T-cell (primary cell): Measurements from ENCODE around the gene CNKSR3. TPM values are rescaled to one million over a fixed set of nuclear protein-coding genes. Genes with fewer than 3 reads are reported as not detected.

ENCODE experiments used
- ATAC-seq, 4 experiments: fragments of 200-7000 bp in 3 of 4; fragments of 150-1000 bp in 1 of 4; cut with Tn5 transposase; replicated peaks in 1 of 4; 1 replicate in 3 of 4; 2 replicates in 1 of 4; pipeline ENCODE4 v1.10.0; 2021; ENCODE audit warnings: moderate library complexity in 3 of 4, mild to moderate bottlenecking in 2 of 4, moderate number of reproducible peaks in 1 of 4
- CTCF ChIA-PET, 2 donors: fragments of 300-600 bp; sonication (Branson Sonifier 250); formaldehyde crosslinking; loops; one replicate each; lab custom pipeline; 2022; ENCODE audit warnings: antibody characterized with exemption in 2 of 2; lab: Charles Lee
- POLR2A ChIA-PET, 2 donors: fragments of 300-600 bp; sonication (Branson Sonifier 250); formaldehyde crosslinking; loops; one replicate each; lab custom pipeline; 2022; ENCODE audit warnings: antibody characterized with exemption in 2 of 2; lab: Charles Lee
- DNase-seq, 35 experiments: peaks; one replicate each; pipeline versions ENCODE4 v3.0.0 to v3.0.0-alpha.2; 2013 to 2023
- H3K27ac ChIP-seq: one replicate; pipeline ENCODE4 v1.5.1; 2013; ENCODE audit warnings: low read length
- H3K27me3 ChIP-seq, 2 experiments: replicated peaks in 1 of 2; 1 replicate in 1 of 2; 2 replicates in 1 of 2; pipeline versions ENCODE4 v1.6.1 to v1.7.0; 2013; ENCODE audit warnings: low read length in 1 of 2, mixed read lengths in 1 of 2; ENCODE audit not compliant: control insufficient read depth in 2 of 2, insufficient read depth in 2 of 2; ENCODE audit errors: extremely low read depth in 1 of 2
- H3K36me3 ChIP-seq, 2 donors: 1 replicate in 1 of 2; 2 replicates in 1 of 2; pipeline versions ENCODE4 v1.6.1 to v1.7.0; 2013; ENCODE audit warnings: low read length in 1 of 2; ENCODE audit not compliant: control insufficient read depth in 2 of 2, insufficient read depth in 1 of 2; ENCODE audit errors: extremely low read depth in 1 of 2
- H3K4me1 ChIP-seq, 2 experiments: 1 replicate in 1 of 2; 2 replicates in 1 of 2; pipeline versions ENCODE4 v1.6.1 to v1.7.0; 2013; ENCODE audit warnings: low read length in 2 of 2, mixed read lengths in 1 of 2; ENCODE audit not compliant: insufficient read depth in 2 of 2, control insufficient read depth in 1 of 2; ENCODE audit errors: extremely low read depth in 1 of 2
- H3K4me3 ChIP-seq, 2 donors: 1 replicate in 1 of 2; 2 replicates in 1 of 2; pipeline versions ENCODE4 v1.5.1 to v1.7.0; 2013; ENCODE audit warnings: mild to moderate bottlenecking in 2 of 2, low read length in 1 of 2, moderate library complexity in 1 of 2; ENCODE audit not compliant: control insufficient read depth in 1 of 2; ENCODE audit errors: extremely low read depth in 1 of 2
- H3K9me3 ChIP-seq: 2 replicates; pipeline ENCODE4 v1.7.0; 2013
- H3K27ac Mint-ChIP-seq, 2 donors: one replicate each; pipeline ENCODE4 v1.8.0; 2020 to 2021; ENCODE audit warnings: mild to moderate bottlenecking in 2 of 2, mixed read lengths in 2 of 2
- H3K27me3 Mint-ChIP-seq, 2 donors: one replicate each; pipeline ENCODE4 v1.8.0; 2021 to 2022; ENCODE audit warnings: mixed read lengths in 2 of 2
- H3K36me3 Mint-ChIP-seq: one replicate; pipeline ENCODE4 v1.8.0; 2021; ENCODE audit warnings: mixed read lengths
- H3K4me1 Mint-ChIP-seq, 3 donors: one replicate each; pipeline ENCODE4 v1.8.0; 2020 to 2022; ENCODE audit warnings: mixed read lengths in 3 of 3, mild to moderate bottlenecking in 1 of 3
- H3K4me3 Mint-ChIP-seq, 3 donors: one replicate each; pipeline ENCODE4 v1.8.0; 2020 to 2022; ENCODE audit warnings: mild to moderate bottlenecking in 3 of 3, mixed read lengths in 3 of 3, moderate library complexity in 3 of 3
- H3K9me3 Mint-ChIP-seq, 3 donors: one replicate each; pipeline ENCODE4 v1.8.0; 2020 to 2022; ENCODE audit warnings: mixed read lengths in 3 of 3
- WGBS: methylation state at CpG from one replicate; pipeline ENCODE4 v1.1.5; 2013; ENCODE audit warnings: missing lambda C conversion rate; ENCODE audit not compliant: insufficient coverage; 5-methylcytosine and 5-hydroxymethylcytosine counted together
- total RNA-seq, 35 experiments: library from RNA in 6 of 35; stranded (reverse) in 6 of 35; fragments of 120-200 nt in 1 of 35; gene quantifications; one replicate each; pipeline versions ENCODE4 v1.2.1 to v1.2.4 and lab custom pipeline; 2013 to 2026

CNKSR3 gene
- total RNA-seq, 5 donors from 2014 or later (not counting 1 experiment from before 2014, with no cell fraction given) = 0.05 to 0.35 (median 0.20) TPM

- ChIA-PET CTCF (no interaction called here), POLR2A (no interaction called here)
- no peaks in the 10 kb centered on the region for H3K36me3 ChIP-seq
- no peaks in the 10 kb centered on the region for H3K4me1 ChIP-seq
- H3K27me3 ChIP-seq = no peaks in the 10 kb centered on the region
- Mint-ChIP-seq H3K4me1 (peaks cover 4 to 6% (median 6%) of the 10 kb centered on the region in 3 donors), H3K36me3 (no peaks in the 10 kb centered on the region), H3K27ac (no peak overlapping the region), H3K9me3 (no peaks in the 10 kb centered on the region), H3K4me3 (no peak overlapping the region), H3K27me3 (peaks cover 0 to 5% of the 10 kb centered on the region in 2 donors)
- H3K27ac ChIP-seq = no peak overlapping the region
- WGBS = 77% methylated on average over 10 of the region's 13 CpGs
- DNase-seq = no peak
- H3K4me3 ChIP-seq = no peak overlapping the region
- no peaks in the 10 kb centered on the region for H3K9me3 ChIP-seq
- ATAC-seq = no peak
Measured at GRCh38 chr6:154457046-154457713, 53.3 kb downstream of the CNKSR3 start.

DNA sequence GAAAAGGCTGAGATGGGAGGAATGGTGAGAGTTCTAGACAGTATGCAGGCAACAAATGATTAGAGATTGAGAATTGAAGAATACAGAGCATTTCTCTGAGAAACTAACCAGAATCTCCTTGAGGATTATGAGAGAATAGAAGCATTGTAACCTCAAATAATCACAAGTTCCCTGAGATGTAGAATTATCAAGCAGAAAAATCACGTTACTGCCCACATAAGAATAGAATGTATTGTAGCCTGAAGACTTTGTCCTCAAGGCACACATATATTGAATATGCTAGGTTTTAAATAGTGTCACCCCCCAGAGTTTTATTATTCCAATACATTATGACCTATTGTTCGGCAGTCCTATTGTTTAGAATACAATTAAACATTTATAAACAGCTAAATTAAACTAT, 57.2 kb downstream of the CNKSR3 start:
- Histone ChIP-seq H3K4me3 (no peak overlapping the region), H3K27ac (no peak overlapping the region), H3K4me1 (no peaks in the 10 kb centered on the region), H3K36me3 (no peaks in the 10 kb centered on the region), H3K9me3 (no peaks in the 10 kb centered on the region), H3K27me3 (no peaks in the 10 kb centered on the region)
- Mint-ChIP-seq H3K36me3 (no peaks in the 10 kb centered on the region), H3K27ac (no peak overlapping the region), H3K4me3 (no peak overlapping the region), H3K4me1 (peaks cover 0 to under 1% (median under 1%) of the 10 kb centered on the region in 3 donors), H3K27me3 (no peaks in the 10 kb centered on the region), H3K9me3 (no peaks in the 10 kb centered on the region)
- POLR2A ChIA-PET = no interaction called here
- ATAC-seq = no peak
- no CpG with 5 or more reads among the region's 2 CpGs for WGBS
- CTCF ChIA-PET = no interaction called here
- no peak for DNase-seq

GRCh38 chr6:154450498-154450897, 60.0 kb downstream of the CNKSR3 start:
- H3K4me3 ChIP-seq = no peak overlapping the region
- no peaks in the 10 kb centered on the region for H3K4me1 ChIP-seq
- H3K9me3 ChIP-seq = no peaks in the 10 kb centered on the region
- no peak overlapping the region for H3K27ac ChIP-seq
- Mint-ChIP-seq H3K27me3 (no peaks in the 10 kb centered on the region), H3K4me3 (no peak overlapping the region), H3K36me3 (no peaks in the 10 kb centered on the region), H3K9me3 (no peaks in the 10 kb centered on the region), H3K27ac (no peak overlapping the region), H3K4me1 (peaks cover 0 to 7% (median 0%) of the 10 kb centered on the region in 3 donors)
- ChIA-PET CTCF (no interaction called here), POLR2A (no interaction called here)
- no peak for ATAC-seq
- DNase-seq = no peak
- 89% methylated on average over 3 of the region's 3 CpGs for WGBS
- H3K27me3 ChIP-seq = no peaks in the 10 kb centered on the region
- H3K36me3 ChIP-seq = no peaks in the 10 kb centered on the region

DNA sequence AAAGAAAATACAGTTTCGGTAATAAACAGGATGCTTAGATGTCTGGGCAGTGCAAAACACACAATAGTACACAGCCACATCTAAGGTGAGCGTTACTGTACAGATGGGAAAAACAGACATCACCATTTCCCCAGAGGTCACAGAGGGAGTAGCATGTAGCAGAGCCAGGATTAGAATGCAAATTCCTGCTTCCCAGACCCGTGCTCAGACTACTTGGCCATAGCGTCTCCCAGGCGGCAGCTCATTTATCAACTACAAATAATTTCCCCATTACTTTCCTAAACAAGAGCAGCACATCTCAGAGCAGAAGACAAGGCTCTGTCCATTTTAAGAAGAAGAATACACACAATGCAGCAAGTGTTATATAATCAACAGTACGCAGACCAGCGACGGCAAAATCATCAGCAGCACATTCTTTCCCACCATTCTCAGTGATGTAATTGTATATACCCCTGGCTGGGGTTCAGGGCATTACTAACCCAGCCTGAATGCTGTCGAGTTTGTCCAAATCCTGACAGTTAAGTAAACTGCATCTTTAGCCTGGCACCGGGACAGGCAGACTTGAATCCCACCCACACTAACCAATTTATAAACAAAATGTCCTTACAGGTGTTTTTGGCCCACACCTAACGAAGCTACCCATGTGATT, 61.9 kb downstream of the CNKSR3 start:
- H3K9me3 ChIP-seq = no peaks in the 10 kb centered on the region
- no peak overlapping the region for H3K27ac ChIP-seq
- no peak for ATAC-seq
- no peaks in the 10 kb centered on the region for H3K36me3 ChIP-seq
- Mint-ChIP-seq H3K27me3 (peaks cover 0 to 3% of the 10 kb centered on the region in 2 donors), H3K4me3 (no peak overlapping the region), H3K9me3 (no peaks in the 10 kb centered on the region), H3K27ac (no peak overlapping the region), H3K4me1 (peaks cover 0 to 7% (median 0%) of the 10 kb centered on the region in 3 donors), H3K36me3 (no peaks in the 10 kb centered on the region)
- H3K27me3 ChIP-seq = peaks cover 0 to under 1% of the 10 kb centered on the region in 2 experiments
- no peaks in the 10 kb centered on the region for H3K4me1 ChIP-seq
- 81% methylated on average over 9 of the region's 11 CpGs for WGBS
- POLR2A ChIA-PET = no interaction called here
- H3K4me3 ChIP-seq = no peak overlapping the region
- CTCF ChIA-PET = no interaction called here
- DNase-seq = no peak

GRCh38 chr6:154447954-154448353, 62.5 kb downstream of the CNKSR3 start:
- H3K9me3 ChIP-seq = no peaks in the 10 kb centered on the region
- ChIA-PET CTCF (no interaction called here), POLR2A (no interaction called here)
- DNase-seq = no peak
- no peak for ATAC-seq
- H3K27me3 Mint-ChIP-seq = peaks cover 0 to 7% of the 10 kb centered on the region in 2 donors
- no peak overlapping the region for H3K4me3 Mint-ChIP-seq
- WGBS = 80% methylated on average over 1 of the region's 2 CpGs
- H3K36me3 Mint-ChIP-seq = no peaks in the 10 kb centered on the region
- peaks cover 0 to 5% of the 10 kb centered on the region in 2 experiments for H3K27me3 ChIP-seq
- no peak overlapping the region for H3K27ac Mint-ChIP-seq
- peaks cover 0 to 7% (median 0%) of the 10 kb centered on the region in 3 donors for H3K4me1 Mint-ChIP-seq
- no peaks in the 10 kb centered on the region for H3K36me3 ChIP-seq
- H3K27ac ChIP-seq = no peak overlapping the region
- H3K4me3 ChIP-seq = no peak overlapping the region
- H3K9me3 Mint-ChIP-seq = no peaks in the 10 kb centered on the region
- H3K4me1 ChIP-seq = no peaks in the 10 kb centered on the region

DNA sequence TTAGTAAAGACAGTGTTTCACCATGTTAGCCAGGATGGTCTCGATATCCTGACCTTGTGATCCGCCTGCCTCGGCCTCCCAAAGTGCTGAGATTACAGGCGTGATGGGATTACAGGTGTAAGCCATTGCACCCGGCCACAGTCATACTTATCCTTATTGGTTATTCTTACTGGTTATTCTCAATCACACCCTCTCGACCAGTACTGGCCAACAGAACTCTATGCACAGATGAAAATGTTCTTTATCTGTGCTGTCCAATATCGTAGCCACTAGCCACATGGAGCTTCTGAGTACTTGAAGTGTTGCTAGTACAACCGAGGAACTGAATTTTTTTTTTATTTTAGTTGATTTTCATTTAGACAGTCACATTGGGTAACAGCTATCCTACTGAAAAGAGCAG, 63.5 kb downstream of the CNKSR3 start:
- Mint-ChIP-seq H3K4me3 (no peak overlapping the region), H3K9me3 (no peaks in the 10 kb centered on the region), H3K27ac (no peak overlapping the region), H3K36me3 (no peaks in the 10 kb centered on the region), H3K27me3 (peaks cover 0 to 8% of the 10 kb centered on the region in 2 donors), H3K4me1 (peaks cover 0 to 7% (median 0%) of the 10 kb centered on the region in 3 donors)
- peaks cover 0 to 5% of the 10 kb centered on the region in 2 experiments for H3K27me3 ChIP-seq
- H3K36me3 ChIP-seq = no peaks in the 10 kb centered on the region
- DNase-seq (no peak), ATAC-seq (no peak)
- H3K4me3 ChIP-seq = no peak overlapping the region
- no peak overlapping the region for H3K27ac ChIP-seq
- H3K4me1 ChIP-seq = no peaks in the 10 kb centered on the region
- CTCF ChIA-PET = no interaction called here
- no peaks in the 10 kb centered on the region for H3K9me3 ChIP-seq
- WGBS = 100% methylated on average over 1 of the region's 8 CpGs
- POLR2A ChIA-PET = no interaction called here
